B cell (primary cell): ENCODE data around the gene CRHR1. TPM values are rescaled to one million over a fixed set of nuclear protein-coding genes. Genes with fewer than 3 reads are reported as not detected.

Experiments used
- ATAC-seq: fragments of 200-7000 bp; cut with Tn5 transposase; one replicate; pipeline ENCODE4 v1.10.0; 2021; ENCODE audit warnings: low read depth, mild to moderate bottlenecking, moderate number of reproducible peaks, moderate library complexity
- CTCF ChIA-PET: fragments of 350-600 bp; sonication (Branson Sonifier 250); formaldehyde crosslinking; loops from one replicate; lab custom pipeline; 2021; ENCODE audit warnings: antibody characterized with exemption, inconsistent platforms; lab: Charles Lee
- POLR2A ChIA-PET: fragments of 350-600 bp; sonication (Branson Sonifier 250); formaldehyde crosslinking; loops from one replicate; lab custom pipeline; 2021; ENCODE audit warnings: antibody characterized with exemption; lab: Charles Lee
- DNase-seq: peaks from one replicate; pipeline ENCODE4 v3.0.0; 2013
- H2AFZ ChIP-seq: 2 replicates; pipeline ENCODE4 v1.6.1; 2012; ENCODE audit warnings: mild to moderate bottlenecking, low read depth, low read length; ENCODE audit not compliant: insufficient read depth, poor library complexity, severe bottlenecking
- H3K27ac ChIP-seq, 2 donors: 1 replicate in 1 of 2; 2 replicates in 1 of 2; pipeline ENCODE4 v1.5.1; 2012 to 2013; ENCODE audit warnings: low read length in 2 of 2, mild to moderate bottlenecking in 2 of 2, moderate library complexity in 1 of 2
- H3K27me3 ChIP-seq, 4 experiments: fragments of 200-600 bp in 1 of 4; sonication (generic) in 1 of 4; replicated peaks in 1 of 4; 1 replicate in 2 of 4; 2 replicates in 2 of 4; pipeline versions ENCODE4 v1.6.1 to v1.7.0; 2013 to 2016; ENCODE audit warnings: low read length in 3 of 4, mild to moderate bottlenecking in 2 of 4, mixed read lengths in 1 of 4, moderate library complexity in 1 of 4; ENCODE audit not compliant: insufficient read depth in 4 of 4, control insufficient read depth in 3 of 4; ENCODE audit errors: control extremely low read depth in 1 of 4
- H3K36me3 ChIP-seq, 2 experiments: replicated peaks in 1 of 2; 1 replicate in 1 of 2; 2 replicates in 1 of 2; pipeline versions ENCODE4 v1.6.1 to v1.7.1; 2013; ENCODE audit warnings: low read length in 1 of 2; ENCODE audit not compliant: insufficient read depth in 2 of 2, control insufficient read depth in 1 of 2; ENCODE audit errors: control extremely low read depth in 1 of 2, extremely low read depth in 1 of 2
- H3K4me1 ChIP-seq, 2 donors: fragments of 200-600 bp in 1 of 2; sonication (generic) in 1 of 2; 1 replicate in 1 of 2; 2 replicates in 1 of 2; pipeline versions ENCODE4 v1.5.1 to v1.6.1; 2013 to 2017; ENCODE audit warnings: low read length in 2 of 2; ENCODE audit not compliant: control insufficient read depth in 2 of 2, insufficient read depth in 2 of 2
- H3K4me2 ChIP-seq: replicated peaks from 2 replicates; pipeline ENCODE3; 2012; ENCODE audit warnings: mild to moderate bottlenecking, low read depth, low read length; ENCODE audit not compliant: poor library complexity, severe bottlenecking
- H3K4me3 ChIP-seq, 5 experiments: fragments of 200-600 bp in 1 of 5; sonication (generic) in 1 of 5; 1 replicate in 3 of 5; 2 replicates in 2 of 5; pipeline versions ENCODE4 v1.5.1 to v1.7.0; 2011 to 2016; ENCODE audit warnings: low read length in 4 of 5, mild to moderate bottlenecking in 4 of 5, low read depth in 2 of 5, control low read depth in 1 of 5, moderate library complexity in 1 of 5; ENCODE audit not compliant: insufficient read depth in 1 of 5; ENCODE audit errors: control extremely low read depth in 1 of 5, extremely low read depth in 1 of 5
- H3K79me2 ChIP-seq: fragments of 200-600 bp; sonication (generic); one replicate; pipeline ENCODE4 v1.6.0; 2016; ENCODE audit warnings: low read length; ENCODE audit not compliant: control insufficient read depth, insufficient read depth
- H3K9ac ChIP-seq: fragments of 200-600 bp; sonication (generic); 2 replicates; pipeline ENCODE4 v1.6.1; 2017; ENCODE audit warnings: mild to moderate bottlenecking, low read length, moderate library complexity
- H3K9me3 ChIP-seq, 3 donors: one replicate each; pipeline versions ENCODE4 v1.6.1 to v1.7.1; 2013; ENCODE audit warnings: low read length in 2 of 3; ENCODE audit not compliant: control insufficient read depth in 2 of 3, insufficient read depth in 1 of 3; ENCODE audit errors: control extremely low read depth in 1 of 3
- H4K20me1 ChIP-seq: 2 replicates; pipeline ENCODE4 v1.6.0; 2012; ENCODE audit warnings: mild to moderate bottlenecking, low read length; ENCODE audit not compliant: insufficient read depth, control insufficient read depth, poor library complexity, severe bottlenecking
- H3K27ac Mint-ChIP-seq: one replicate; pipeline ENCODE4 v1.8.0; 2021; ENCODE audit warnings: mixed read lengths
- H3K27me3 Mint-ChIP-seq: one replicate; pipeline ENCODE4 v1.8.0; 2021; ENCODE audit warnings: mixed read lengths
- H3K4me1 Mint-ChIP-seq: one replicate; pipeline ENCODE4 v1.8.0; 2021; ENCODE audit warnings: mixed read lengths
- H3K4me3 Mint-ChIP-seq: one replicate; pipeline ENCODE4 v1.8.0; 2021; ENCODE audit warnings: mixed read lengths
- H3K9me3 Mint-ChIP-seq: one replicate; pipeline ENCODE4 v1.8.0; 2022; ENCODE audit warnings: mixed read lengths; ENCODE audit not compliant: insufficient read depth
- CTCF ChIP-seq: fragments of 200-600 bp; IDR thresholded peaks from one replicate; pipeline ENCODE4 v1.8.0; 2022; ENCODE audit warnings: antibody characterized with exemption, mild to moderate bottlenecking
- EZH2 ChIP-seq: IDR thresholded peaks from 2 replicates; pipeline ENCODE4 v1.6.1; 2012; ENCODE audit warnings: borderline replicate concordance, low read depth, mild to moderate bottlenecking, moderate library complexity, low read length; ENCODE audit not compliant: insufficient read depth, poor library complexity, severe bottlenecking
- WGBS: methylation state at CpG from one replicate; pipeline ENCODE4 v1.1.5; 2013; ENCODE audit warnings: missing lambda C conversion rate; ENCODE audit not compliant: insufficient coverage; 5-methylcytosine and 5-hydroxymethylcytosine counted together
- intact Hi-C: fragments of 100-400 bp; cut with micrococcal nuclease; formaldehyde crosslinking; loops from one replicate; pipeline ENCODE4 v1.10.0; 2022
- polyA plus RNA-seq: library from polyadenylated mRNA; depleted of rRNA; stranded (reverse); fragments of >200 nt; gene quantifications from 2 replicates; pipeline ENCODE4 v1.2.3, GENCODE V29; 2012
- total RNA-seq, 2 donors: library from RNA; stranded (reverse); fragments of 120-200 nt in 1 of 2; gene quantifications; 1 replicate in 1 of 2; 2 replicates in 1 of 2; pipeline versions ENCODE4 v1.2.3 to v1.2.4, GENCODE V29; 2013 to 2022

CRHR1 gene
- total and polyA plus RNA-seq, 2 donors (not counting 1 experiment from before 2014, with no cell fraction given), result not detected

- intact Hi-C loops, result no loop called here
- Histone ChIP-seq H3K4me3 (no peak overlapping the region), H4K20me1 (no peaks in the 10 kb centered on the region), H3K4me2 (no peak overlapping the region), H3K27ac (no peak overlapping the region), H3K9ac (no peak overlapping the region), H3K9me3 (no peaks in the 10 kb centered on the region), H3K27me3 (peaks cover 0 to 10% (median under 1%) of the 10 kb centered on the region in 4 experiments), H3K36me3 (no peaks in the 10 kb centered on the region), H3K79me2 (no peaks in the 10 kb centered on the region), H3K4me1 (no peaks in the 10 kb centered on the region), H2AFZ (no peak overlapping the region)
- WGBS, result 90% methylated on average over 3 of the region's 4 CpGs
- CTCF ChIA-PET, result no interaction called here
- POLR2A ChIA-PET, result no interaction called here
- Mint-ChIP-seq H3K9me3 (no peaks in the 10 kb centered on the region), H3K4me1 (no peaks in the 10 kb centered on the region), H3K4me3 (no peak overlapping the region), H3K27ac (no peak overlapping the region), H3K27me3 (peaks cover 14% of the 10 kb centered on the region)
- DNase-seq (no peak), ATAC-seq (no peak)
- TF ChIP-seq EZH2 (no peak), CTCF (no peak)
Observed at GRCh38 chr17:45847101-45847500, 63.0 kb downstream of the CRHR1 start.

- Mint-ChIP-seq H3K4me1 (no peaks in the 10 kb centered on the region), H3K9me3 (no peaks in the 10 kb centered on the region), H3K27me3 (peaks cover 17% of the 10 kb centered on the region), H3K4me3 (no peak overlapping the region), H3K27ac (no peak overlapping the region)
- H3K9me3 ChIP-seq, result no peaks in the 10 kb centered on the region
- 100% methylated on average over 1 of the region's 5 CpGs for WGBS
- ChIA-PET POLR2A (no interaction called here), CTCF (no interaction called here)
- ATAC-seq (no peak), DNase-seq (no peak)
- H3K27me3 ChIP-seq, result peaks cover 0 to 15% (median 2%) of the 10 kb centered on the region in 4 experiments
- H3K4me2 ChIP-seq, result no peak overlapping the region
- intact Hi-C loops, result no loop called here
- no peak overlapping the region for H2AFZ ChIP-seq
- H3K27ac ChIP-seq, result no peak overlapping the region
- H3K4me1 ChIP-seq, result peaks cover 0 to 2% of the 10 kb centered on the region in 2 donors
- H3K36me3 ChIP-seq, result no peaks in the 10 kb centered on the region
- no peak for TF ChIP-seq EZH2
- TF ChIP-seq CTCF, result no peak
- H3K79me2 ChIP-seq, result no peaks in the 10 kb centered on the region
- no peaks in the 10 kb centered on the region for H4K20me1 ChIP-seq
- H3K9ac ChIP-seq, result no peak overlapping the region
- H3K4me3 ChIP-seq, result no peak overlapping the region
Observed at GRCh38 chr17:45847747-45848146, 63.6 kb downstream of the CRHR1 start.
